ENCODE measurements around the gene TTLL1. TPM values are rescaled to one million over a fixed set of nuclear protein-coding genes. Genes with fewer than 3 reads are reported as not detected.

TTLL1 gene
- total and polyA plus RNA-seq, 2 donors (not counting 3 experiments of a cell fraction or from before 2014, with no cell fraction given), result 9.0 to 17.0 TPM

- H3K4me2 ChIP-seq (ENCODE audit: insufficient read depth, low read length), result no peak overlapping the region
- TF ChIP-seq, protein P1, sequence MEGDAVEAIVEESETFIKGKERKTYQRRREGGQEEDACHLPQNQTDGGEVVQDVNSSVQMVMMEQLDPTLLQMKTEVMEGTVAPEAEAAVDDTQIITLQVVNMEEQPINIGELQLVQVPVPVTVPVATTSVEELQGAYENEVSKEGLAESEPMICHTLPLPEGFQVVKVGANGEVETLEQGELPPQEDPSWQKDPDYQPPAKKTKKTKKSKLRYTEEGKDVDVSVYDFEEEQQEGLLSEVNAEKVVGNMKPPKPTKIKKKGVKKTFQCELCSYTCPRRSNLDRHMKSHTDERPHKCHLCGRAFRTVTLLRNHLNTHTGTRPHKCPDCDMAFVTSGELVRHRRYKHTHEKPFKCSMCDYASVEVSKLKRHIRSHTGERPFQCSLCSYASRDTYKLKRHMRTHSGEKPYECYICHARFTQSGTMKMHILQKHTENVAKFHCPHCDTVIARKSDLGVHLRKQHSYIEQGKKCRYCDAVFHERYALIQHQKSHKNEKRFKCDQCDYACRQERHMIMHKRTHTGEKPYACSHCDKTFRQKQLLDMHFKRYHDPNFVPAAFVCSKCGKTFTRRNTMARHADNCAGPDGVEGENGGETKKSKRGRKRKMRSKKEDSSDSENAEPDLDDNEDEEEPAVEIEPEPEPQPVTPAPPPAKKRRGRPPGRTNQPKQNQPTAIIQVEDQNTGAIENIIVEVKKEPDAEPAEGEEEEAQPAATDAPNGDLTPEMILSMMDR (IDR thresholded peaks at IDR 0.05; ENCODE audit: extremely low read depth in 1 of 2, insufficient read depth in 1 of 2, low read depth in 1 of 2, low read length in 2 of 2), result no peak
- TF ChIP-seq GATA2 (IDR thresholded peaks at IDR 0.05; ENCODE audit: insufficient read depth, insufficient read length, low read depth, low read length) (no peak), POLR2A (IDR thresholded peaks at IDR 0.05; ENCODE audit: low read depth, low read length) (no peak), EZH2 (IDR thresholded peaks at IDR 0.05; ENCODE audit: borderline replicate concordance, low read depth, low read length, severe bottlenecking) (no peak), POLR2AphosphoS5 (IDR thresholded peaks at IDR 0.05; ENCODE audit: insufficient read depth, low read depth, low read length) (no peak), MYC (IDR thresholded peaks at IDR 0.05; ENCODE audit: low read depth, low read length) (no peak), FOS (IDR thresholded peaks at IDR 0.05; ENCODE audit: borderline replicate concordance, insufficient read depth, low read length) (no peak), JUN (IDR thresholded peaks at IDR 0.05; ENCODE audit: borderline replicate concordance, insufficient read depth, insufficient read length, low read depth) (no peak)
- TF ChIP-seq, protein P2, sequence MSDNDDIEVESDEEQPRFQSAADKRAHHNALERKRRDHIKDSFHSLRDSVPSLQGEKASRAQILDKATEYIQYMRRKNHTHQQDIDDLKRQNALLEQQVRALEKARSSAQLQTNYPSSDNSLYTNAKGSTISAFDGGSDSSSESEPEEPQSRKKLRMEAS (IDR thresholded peaks at IDR 0.05; ENCODE audit: insufficient read depth, insufficient read length), result no peak
- no TSS peak for BruUV-seq (replicated peaks)
- DNase-seq (ENCODE audit: low read depth, low spot score) (no peak), FAIRE-seq (no peak)
- H2AFZ ChIP-seq (ENCODE audit: low read depth, low read length), result no peak overlapping the region
- no peaks in the 10 kb centered on the region for H3K79me2 ChIP-seq (ENCODE audit: control insufficient read depth, insufficient read depth, low read length)
- H3K9ac ChIP-seq (replicated peaks; ENCODE audit: extremely low read depth, insufficient read depth, low read length), result no peak overlapping the region
- H3K9me1 ChIP-seq (replicated peaks; ENCODE audit: control insufficient read depth, extremely low read depth, insufficient read depth, low read length), result no peaks in the 10 kb centered on the region
- CTCF ChIA-PET, result no interaction called here
- H4K20me1 ChIP-seq (replicated peaks; ENCODE audit: control insufficient read depth, extremely low read depth, insufficient read depth, low read length), result no peaks in the 10 kb centered on the region
- intact Hi-C loops (cut with micrococcal nuclease) (no loop called here), dilution Hi-C loops (cut with MboI; ENCODE audit: extremely low pct_ligation_motif_present, low sequenced_read_pairs) (no loop called here)
- peaks cover 0 to 15% of the 10 kb centered on the region in 2 experiments for H3K36me3 ChIP-seq (ENCODE audit: control insufficient read depth in 2 of 2, extremely low read depth in 1 of 2, insufficient read depth in 2 of 2, low read length in 2 of 2)
- H3K27ac ChIP-seq (ENCODE audit: insufficient read depth, low read depth, low read length), result no peak overlapping the region
- no peak overlapping the region for H3K4me3 ChIP-seq (replicated peaks in 1 of 3; ENCODE audit: insufficient read depth in 1 of 3, low read depth in 1 of 3, low read length in 3 of 3)
- POLR2A ChIA-PET, result no interaction called here
- H3K27me3 ChIP-seq (ENCODE audit: control insufficient read depth in 2 of 2, insufficient read depth in 2 of 2, low read length in 2 of 2), result no peaks in the 10 kb centered on the region
- no peaks in the 10 kb centered on the region for H3K9me3 ChIP-seq (replicated peaks; ENCODE audit: control insufficient read depth, insufficient read depth, low read length)
- peaks cover 6% of the 10 kb centered on the region for H3K4me1 ChIP-seq (ENCODE audit: control insufficient read depth, extremely low read depth, insufficient read depth, low read length)
Measured at GRCh38 chr22:43129426-43130425, 40.5 kb upstream of the TTLL1 start.
